HG02970 (cell line): ENCODE results near the gene JMJD1C.
"Not testable (repeated sequence)": the region's sequence is repeated elsewhere in the genome, so short reads cannot be mapped to it uniquely, and the experiment has no call there.

Experiments used
- ATAC-seq: cut with Tn5 transposase; IDR thresholded peaks from one replicate; pipeline ENCODE4 v1.9.1; 2021; ENCODE audit warnings: mild to moderate bottlenecking, moderate library complexity, moderate number of reproducible peaks; ENCODE audit not compliant: unreplicated experiment, low FRiP score

The JMJD1C gene

GRCh38 chr10:63412304-63412703 lies 53.5 kb downstream of the JMJD1C start:
- no peak for ATAC-seq

GRCh38 chr10:63410633-63411032 lies 55.1 kb downstream of the JMJD1C start:
- no peak for ATAC-seq

GRCh38 chr10:63409465-63410027 lies 56.2 kb downstream of the JMJD1C start:
- ATAC-seq = no peak

- ATAC-seq = no peak
Observed at GRCh38 chr10:63407136-63407662, 58.6 kb downstream of the JMJD1C start.

GRCh38 chr10:63396133-63396761 lies 69.5 kb downstream of the JMJD1C start:
- no peak for ATAC-seq

- no peak for ATAC-seq
Observed at GRCh38 chr10:63393050-63393449, 72.7 kb downstream of the JMJD1C start.

- ATAC-seq = no peak
Observed at GRCh38 chr10:63392224-63392623, 73.6 kb downstream of the JMJD1C start.

- ATAC-seq = no peak
Observed at GRCh38 chr10:63391812-63392211, 74.0 kb downstream of the JMJD1C start.

- ATAC-seq = no peak
Observed at GRCh38 chr10:63390521-63390920, 75.3 kb downstream of the JMJD1C start.

- ATAC-seq = no peak
Observed at GRCh38 chr10:63388421-63389031, 77.3 kb downstream of the JMJD1C start.

GRCh38 chr10:63385254-63385653 lies 80.5 kb downstream of the JMJD1C start:
- no peak for ATAC-seq

GRCh38 chr10:63384675-63385074 lies 81.1 kb downstream of the JMJD1C start:
- no peak for ATAC-seq

- no peak for ATAC-seq
Observed at GRCh38 chr10:63384001-63384400, 81.8 kb downstream of the JMJD1C start.

GRCh38 chr10:63383141-63383540 lies 82.6 kb downstream of the JMJD1C start:
- no peak for ATAC-seq

GRCh38 chr10:63382066-63382465 lies 83.7 kb downstream of the JMJD1C start:
- no peak for ATAC-seq

- not testable (repeated sequence) for ATAC-seq
Observed at GRCh38 chr10:63377305-63377661, 88.5 kb downstream of the JMJD1C start.

- ATAC-seq = peak; percentile 76
Observed at GRCh38 chr10:63376560-63377304, 89.0 kb downstream of the JMJD1C start.

GRCh38 chr10:63375859-63376258 lies 89.9 kb downstream of the JMJD1C start:
- ATAC-seq = no peak

GRCh38 chr10:63375458-63375857 lies 90.3 kb downstream of the JMJD1C start:
- no peak for ATAC-seq

GRCh38 chr10:63374991-63375390 lies 90.8 kb downstream of the JMJD1C start:
- no peak for ATAC-seq

GRCh38 chr10:63373176-63373575 lies 92.6 kb downstream of the JMJD1C start:
- no peak for ATAC-seq
